Endometrium (tissue), 2 donors: ENCODE data around the gene CYTH3.

ENCODE experiments used
- FAIRE-seq: peaks from 2 replicates; lab custom pipeline; 2012; peaks lifted over from hg19 to GRCh38; lab: Jason Lieb, UNC
- donor health status: control.
- donor health status: control.

The CYTH3 gene

GRCh38 chr7:6283391-6284054 lies 11.1 kb upstream of the CYTH3 start:
- FAIRE-seq: peak; percentile 43

- no peak for FAIRE-seq
Observed at GRCh38 chr7:6279937-6280336, 7.5 kb upstream of the CYTH3 start.

- FAIRE-seq: no peak
Observed at GRCh38 chr7:6279341-6279740, 6.9 kb upstream of the CYTH3 start.

GRCh38 chr7:6278749-6279310 lies 6.4 kb upstream of the CYTH3 start:
- FAIRE-seq: no peak

- no peak for FAIRE-seq
Observed at GRCh38 chr7:6277476-6277875, 5.1 kb upstream of the CYTH3 start.

- no peak for FAIRE-seq
Observed at GRCh38 chr7:6276911-6277408, 4.5 kb upstream of the CYTH3 start.

- FAIRE-seq: no peak
Observed at GRCh38 chr7:6274743-6275142, 2.3 kb upstream of the CYTH3 start.

GRCh38 chr7:6273917-6274630 lies 1.6 kb upstream of the CYTH3 start:
- FAIRE-seq: no peak

GRCh38 chr7:6273380-6273837 lies 985 bp upstream of the CYTH3 start:
- no peak for FAIRE-seq

- FAIRE-seq: no peak
Observed at GRCh38 chr7:6271694-6272440, 557 bp downstream of the CYTH3 start.

- no peak for FAIRE-seq
Observed at GRCh38 chr7:6271060-6271658, 1.3 kb downstream of the CYTH3 start.

- no peak for FAIRE-seq
Observed at GRCh38 chr7:6269527-6269926, 2.9 kb downstream of the CYTH3 start.

- FAIRE-seq: no peak
Observed at GRCh38 chr7:6268907-6269306, 3.5 kb downstream of the CYTH3 start.

- FAIRE-seq: no peak
Observed at GRCh38 chr7:6268023-6268900, 4.2 kb downstream of the CYTH3 start.

- no peak for FAIRE-seq
Observed at GRCh38 chr7:6266699-6267098, 5.7 kb downstream of the CYTH3 start.

- FAIRE-seq: no peak
Observed at GRCh38 chr7:6262221-6262620, 10.2 kb downstream of the CYTH3 start.

- no peak for FAIRE-seq
Observed at GRCh38 chr7:6261699-6262098, 10.7 kb downstream of the CYTH3 start.

- no peak for FAIRE-seq
Observed at GRCh38 chr7:6260291-6261187, 11.9 kb downstream of the CYTH3 start.

- no peak for FAIRE-seq
Observed at GRCh38 chr7:6259257-6259656, 13.2 kb downstream of the CYTH3 start.
